B cell (primary cell): ENCODE results near the gene UFSP1.

Experiments used
- EZH2 ChIP-seq: IDR thresholded peaks from 2 replicates; pipeline ENCODE4 v1.6.1; 2012; ENCODE audit warnings: borderline replicate concordance, low read depth, mild to moderate bottlenecking, moderate library complexity, low read length; ENCODE audit not compliant: insufficient read depth, poor library complexity, severe bottlenecking
- TF ChIP-seq, protein P1 (sequence below): fragments of 200-600 bp; IDR thresholded peaks from one replicate; pipeline ENCODE4 v1.8.0; 2022; ENCODE audit warnings: antibody characterized with exemption, mild to moderate bottlenecking

GRCh38 chr7:100867040-100867775, 22.3 kb downstream of the UFSP1 start, which contains the start of gene TRIP6:
- TF ChIP-seq, protein P1, sequence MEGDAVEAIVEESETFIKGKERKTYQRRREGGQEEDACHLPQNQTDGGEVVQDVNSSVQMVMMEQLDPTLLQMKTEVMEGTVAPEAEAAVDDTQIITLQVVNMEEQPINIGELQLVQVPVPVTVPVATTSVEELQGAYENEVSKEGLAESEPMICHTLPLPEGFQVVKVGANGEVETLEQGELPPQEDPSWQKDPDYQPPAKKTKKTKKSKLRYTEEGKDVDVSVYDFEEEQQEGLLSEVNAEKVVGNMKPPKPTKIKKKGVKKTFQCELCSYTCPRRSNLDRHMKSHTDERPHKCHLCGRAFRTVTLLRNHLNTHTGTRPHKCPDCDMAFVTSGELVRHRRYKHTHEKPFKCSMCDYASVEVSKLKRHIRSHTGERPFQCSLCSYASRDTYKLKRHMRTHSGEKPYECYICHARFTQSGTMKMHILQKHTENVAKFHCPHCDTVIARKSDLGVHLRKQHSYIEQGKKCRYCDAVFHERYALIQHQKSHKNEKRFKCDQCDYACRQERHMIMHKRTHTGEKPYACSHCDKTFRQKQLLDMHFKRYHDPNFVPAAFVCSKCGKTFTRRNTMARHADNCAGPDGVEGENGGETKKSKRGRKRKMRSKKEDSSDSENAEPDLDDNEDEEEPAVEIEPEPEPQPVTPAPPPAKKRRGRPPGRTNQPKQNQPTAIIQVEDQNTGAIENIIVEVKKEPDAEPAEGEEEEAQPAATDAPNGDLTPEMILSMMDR, result no peak
- TF ChIP-seq EZH2, result no peak
